ENCODE results near the gene CAMK1D. TPM values are rescaled to one million over a fixed set of nuclear protein-coding genes. Genes with fewer than 3 reads are reported as not detected.

The CAMK1D gene
- polyA plus RNA-seq, 1 of the 3 experiments (the other 2 are of a cell fraction): 4.1 TPM

- TF ChIP-seq, protein P1, sequence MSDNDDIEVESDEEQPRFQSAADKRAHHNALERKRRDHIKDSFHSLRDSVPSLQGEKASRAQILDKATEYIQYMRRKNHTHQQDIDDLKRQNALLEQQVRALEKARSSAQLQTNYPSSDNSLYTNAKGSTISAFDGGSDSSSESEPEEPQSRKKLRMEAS (IDR thresholded peaks at IDR 0.05; ENCODE audit: low read depth): no peak
- TF ChIP-seq TCF12 (IDR thresholded peaks at IDR 0.05) (no peak), NRF1 (IDR thresholded peaks at IDR 0.05; ENCODE audit: low read depth, low read length) (no peak), CHD2 (IDR thresholded peaks at IDR 0.05; ENCODE audit: low read length, partially characterized antibody) (no peak), SIN3A (IDR thresholded peaks at IDR 0.05; ENCODE audit: borderline replicate concordance, low read depth, low read length) (no peak), ELF1 (IDR thresholded peaks at IDR 0.05) (no peak), FOXM1 (IDR thresholded peaks at IDR 0.05; ENCODE audit: low read depth) (no peak)
- TF ChIP-seq, protein P2, sequence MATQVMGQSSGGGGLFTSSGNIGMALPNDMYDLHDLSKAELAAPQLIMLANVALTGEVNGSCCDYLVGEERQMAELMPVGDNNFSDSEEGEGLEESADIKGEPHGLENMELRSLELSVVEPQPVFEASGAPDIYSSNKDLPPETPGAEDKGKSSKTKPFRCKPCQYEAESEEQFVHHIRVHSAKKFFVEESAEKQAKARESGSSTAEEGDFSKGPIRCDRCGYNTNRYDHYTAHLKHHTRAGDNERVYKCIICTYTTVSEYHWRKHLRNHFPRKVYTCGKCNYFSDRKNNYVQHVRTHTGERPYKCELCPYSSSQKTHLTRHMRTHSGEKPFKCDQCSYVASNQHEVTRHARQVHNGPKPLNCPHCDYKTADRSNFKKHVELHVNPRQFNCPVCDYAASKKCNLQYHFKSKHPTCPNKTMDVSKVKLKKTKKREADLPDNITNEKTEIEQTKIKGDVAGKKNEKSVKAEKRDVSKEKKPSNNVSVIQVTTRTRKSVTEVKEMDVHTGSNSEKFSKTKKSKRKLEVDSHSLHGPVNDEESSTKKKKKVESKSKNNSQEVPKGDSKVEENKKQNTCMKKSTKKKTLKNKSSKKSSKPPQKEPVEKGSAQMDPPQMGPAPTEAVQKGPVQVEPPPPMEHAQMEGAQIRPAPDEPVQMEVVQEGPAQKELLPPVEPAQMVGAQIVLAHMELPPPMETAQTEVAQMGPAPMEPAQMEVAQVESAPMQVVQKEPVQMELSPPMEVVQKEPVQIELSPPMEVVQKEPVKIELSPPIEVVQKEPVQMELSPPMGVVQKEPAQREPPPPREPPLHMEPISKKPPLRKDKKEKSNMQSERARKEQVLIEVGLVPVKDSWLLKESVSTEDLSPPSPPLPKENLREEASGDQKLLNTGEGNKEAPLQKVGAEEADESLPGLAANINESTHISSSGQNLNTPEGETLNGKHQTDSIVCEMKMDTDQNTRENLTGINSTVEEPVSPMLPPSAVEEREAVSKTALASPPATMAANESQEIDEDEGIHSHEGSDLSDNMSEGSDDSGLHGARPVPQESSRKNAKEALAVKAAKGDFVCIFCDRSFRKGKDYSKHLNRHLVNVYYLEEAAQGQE (IDR thresholded peaks at IDR 0.05; ENCODE audit: low read depth, low read length): no peak
- TF ChIP-seq, protein P3, sequence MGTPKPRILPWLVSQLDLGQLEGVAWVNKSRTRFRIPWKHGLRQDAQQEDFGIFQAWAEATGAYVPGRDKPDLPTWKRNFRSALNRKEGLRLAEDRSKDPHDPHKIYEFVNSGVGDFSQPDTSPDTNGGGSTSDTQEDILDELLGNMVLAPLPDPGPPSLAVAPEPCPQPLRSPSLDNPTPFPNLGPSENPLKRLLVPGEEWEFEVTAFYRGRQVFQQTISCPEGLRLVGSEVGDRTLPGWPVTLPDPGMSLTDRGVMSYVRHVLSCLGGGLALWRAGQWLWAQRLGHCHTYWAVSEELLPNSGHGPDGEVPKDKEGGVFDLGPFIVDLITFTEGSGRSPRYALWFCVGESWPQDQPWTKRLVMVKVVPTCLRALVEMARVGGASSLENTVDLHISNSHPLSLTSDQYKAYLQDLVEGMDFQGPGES (IDR thresholded peaks at IDR 0.05; ENCODE audit: low read depth, low read length): no peak
Observed at GRCh38 chr10:12443026-12443425, 93.7 kb downstream of the CAMK1D start (continued).

GRCh38 chr10:12444981-12445700 is 95.8 kb downstream of the CAMK1D start:
- no peaks in the 10 kb centered on the region for H3K9me3 ChIP-seq
- H3K4me2 ChIP-seq: no peak overlapping the region
- H3K36me3 ChIP-seq (replicated peaks in 1 of 2; ENCODE audit: control insufficient read depth in 1 of 2, insufficient read depth in 2 of 2, low read length in 1 of 2): no peaks in the 10 kb centered on the region
- no peak overlapping the region for H3K27ac ChIP-seq (ENCODE audit: low read depth in 2 of 2, low read length in 1 of 2)
- WGBS (ENCODE audit: low lambda C conversion rate): 86% methylated on average over 6 of the region's 6 CpGs
- H3K27me3 ChIP-seq (ENCODE audit: insufficient read depth): no peaks in the 10 kb centered on the region
- no peak overlapping the region for H3K4me3 ChIP-seq (ENCODE audit: low read depth in 2 of 2, low read length in 1 of 2)
- H4K20me1 ChIP-seq (ENCODE audit: insufficient read depth): no peaks in the 10 kb centered on the region
- H2AFZ ChIP-seq (ENCODE audit: low read depth): no peak overlapping the region
- no peak overlapping the region for H3K9ac ChIP-seq
- TF ChIP-seq TEAD4 (IDR thresholded peaks at IDR 0.05; ENCODE audit: borderline replicate concordance, insufficient read depth): no peak
- CTCF ChIA-PET: no interaction called here
- POLR2A ChIA-PET: no interaction called here
- peaks cover 3% of the 10 kb centered on the region for H3F3A ChIP-seq (replicated peaks; ENCODE audit: insufficient read depth)
- no peaks in the 10 kb centered on the region for H3K4me1 ChIP-seq (ENCODE audit: control insufficient read depth in 1 of 2, insufficient read depth in 2 of 2, low read depth in 1 of 2, low read length in 1 of 2)
- H3K9me2 ChIP-seq: no peaks in the 10 kb centered on the region
- H3K79me2 ChIP-seq (ENCODE audit: insufficient read depth): no peaks in the 10 kb centered on the region
- DNase-seq: no peak

All from SK-N-SH (cell line).